Suprapubic skin (tissue), 4 donors: ENCODE results near the gene CD4. TPM values are rescaled to one million over a fixed set of nuclear protein-coding genes. Genes with fewer than 3 reads are reported as not detected.

Source experiments
- DNase-seq, 2 donors: peaks; one replicate each; pipeline ENCODE4 v3.0.0-alpha.2; 2019; ENCODE audit warnings: low spot score in 2 of 2
- H3K27ac ChIP-seq: fragments of 200-600 bp; sonication (generic); one replicate; pipeline ENCODE4 v1.5.1; 2019
- H3K27me3 ChIP-seq: fragments of 200-600 bp; sonication (generic); one replicate; pipeline ENCODE4 v1.5.1; 2019
- H3K36me3 ChIP-seq: fragments of 200-600 bp; sonication (generic); one replicate; pipeline ENCODE4 v1.5.1; 2019
- H3K4me1 ChIP-seq: fragments of 200-600 bp; sonication (generic); one replicate; pipeline ENCODE4 v1.5.1; 2019
- H3K4me3 ChIP-seq: fragments of 200-600 bp; sonication (generic); one replicate; pipeline ENCODE4 v1.5.1; 2019; ENCODE audit warnings: mild to moderate bottlenecking
- H3K9me3 ChIP-seq: fragments of 200-600 bp; sonication (generic); one replicate; pipeline ENCODE4 v1.5.1; 2019
- CTCF ChIP-seq, 2 donors: fragments of 200-600 bp in 1 of 2; fragments of 450-650 bp in 1 of 2; sonication (generic) in 1 of 2; IDR thresholded peaks; one replicate each; pipeline ENCODE4 v1.5.1; 2016 to 2019; ENCODE audit warnings: antibody characterized with exemption in 2 of 2, mild to moderate bottlenecking in 1 of 2, moderate library complexity in 1 of 2
- EP300 ChIP-seq: sonication (generic); formaldehyde crosslinking; IDR thresholded peaks from one replicate; pipeline ENCODE4 v1.6.1; 2017; ENCODE audit warnings: antibody characterized with exemption
- POLR2A ChIP-seq, 2 donors: fragments of 450-650 bp; IDR thresholded peaks; one replicate each; pipeline ENCODE4 v1.6.1; 2017; ENCODE audit warnings: antibody characterized with exemption in 2 of 2, mild to moderate bottlenecking in 2 of 2, moderate library complexity in 2 of 2
- POLR2AphosphoS5 ChIP-seq, 3 donors: sonication (generic); formaldehyde crosslinking; IDR thresholded peaks; one replicate each; pipeline ENCODE4 v1.6.1; 2017; ENCODE audit warnings: antibody characterized with exemption in 3 of 3
- WGBS: methylation state at CpG from one replicate; pipeline ENCODE4 v1.1.5; 2018; 5-methylcytosine and 5-hydroxymethylcytosine counted together
- total RNA-seq, 4 donors: library from RNA; depleted of rRNA; stranded (reverse); fragments of >200 nt; gene quantifications; one replicate each; pipeline ENCODE4 v1.1.0, GENCODE V29; 2016

The CD4 gene
- total RNA-seq, 4 donors from 2014 or later: 2.5 to 5.4 (median 3.9) TPM

- no peaks in the 10 kb centered on the region for H3K27me3 ChIP-seq
- no peak for DNase-seq
- H3K4me1 ChIP-seq: peaks cover 16% of the 10 kb centered on the region
- TF ChIP-seq EP300: no peak
- no peak for TF ChIP-seq CTCF (IDR thresholded peaks at IDR 0.05)
- TF ChIP-seq POLR2AphosphoS5 (IDR thresholded peaks at IDR 0.05): no peak
- no peak for TF ChIP-seq POLR2A (IDR thresholded peaks at IDR 0.05)
- no peak overlapping the region for H3K27ac ChIP-seq
- WGBS: 87% methylated on average over 8 of the region's 10 CpGs
- no peaks in the 10 kb centered on the region for H3K36me3 ChIP-seq
- no peak overlapping the region for H3K4me3 ChIP-seq
- no peaks in the 10 kb centered on the region for H3K9me3 ChIP-seq
Measured at GRCh38 chr12:6782850-6783566, 6.3 kb upstream of the CD4 start.

- no peak for DNase-seq
- H3K4me3 ChIP-seq: no peak overlapping the region
- peaks cover 7% of the 10 kb centered on the region for H3K4me1 ChIP-seq
- no peak overlapping the region for H3K27ac ChIP-seq
- H3K9me3 ChIP-seq: no peaks in the 10 kb centered on the region
- no peaks in the 10 kb centered on the region for H3K36me3 ChIP-seq
- H3K27me3 ChIP-seq: no peaks in the 10 kb centered on the region
- 90% methylated on average over 9 of the region's 9 CpGs for WGBS
- TF ChIP-seq POLR2AphosphoS5 (IDR thresholded peaks at IDR 0.05) (no peak), CTCF (IDR thresholded peaks at IDR 0.05) (no peak), EP300 (no peak), POLR2A (IDR thresholded peaks at IDR 0.05) (no peak)
Measured at GRCh38 chr12:6783828-6784227, 5.5 kb upstream of the CD4 start.

- Histone ChIP-seq H3K4me1 (peaks cover 3% of the 10 kb centered on the region), H3K27ac (no peak overlapping the region), H3K27me3 (no peaks in the 10 kb centered on the region), H3K36me3 (no peaks in the 10 kb centered on the region), H3K9me3 (no peaks in the 10 kb centered on the region), H3K4me3 (no peak overlapping the region)
- no peak for DNase-seq
- TF ChIP-seq CTCF (IDR thresholded peaks at IDR 0.05): no peak
- no peak for TF ChIP-seq POLR2A (IDR thresholded peaks at IDR 0.05)
- TF ChIP-seq EP300: no peak
- TF ChIP-seq POLR2AphosphoS5 (IDR thresholded peaks at IDR 0.05): no peak
- 82% methylated on average over 5 of the region's 5 CpGs for WGBS
Measured at GRCh38 chr12:6784296-6784695, 5.0 kb upstream of the CD4 start.

- H3K4me1 ChIP-seq: no peaks in the 10 kb centered on the region
- TF ChIP-seq CTCF (IDR thresholded peaks at IDR 0.05): no peak
- no peak for TF ChIP-seq POLR2A (IDR thresholded peaks at IDR 0.05)
- no peak for TF ChIP-seq EP300
- no peak for TF ChIP-seq POLR2AphosphoS5 (IDR thresholded peaks at IDR 0.05)
- 79% methylated on average over 5 of the region's 5 CpGs for WGBS
Measured at GRCh38 chr12:6784761-6785160, 4.6 kb upstream of the CD4 start.

GRCh38 chr12:6786416-6787094, 2.8 kb upstream of the CD4 start:
- no peak overlapping the region for H3K4me3 ChIP-seq
- TF ChIP-seq EP300 (no peak), POLR2A (IDR thresholded peaks at IDR 0.05) (no peak), POLR2AphosphoS5 (IDR thresholded peaks at IDR 0.05) (no peak), CTCF (IDR thresholded peaks at IDR 0.05) (no peak)
- no peak overlapping the region for H3K27ac ChIP-seq
- WGBS: 76% methylated on average over 9 of the region's 9 CpGs
- no peaks in the 10 kb centered on the region for H3K36me3 ChIP-seq
- no peaks in the 10 kb centered on the region for H3K27me3 ChIP-seq
- H3K4me1 ChIP-seq: no peaks in the 10 kb centered on the region
- H3K9me3 ChIP-seq: no peaks in the 10 kb centered on the region
- DNase-seq: no peak

More at GRCh38 chr12:6784761-6785160, 4.6 kb upstream of the CD4 start:
- Histone ChIP-seq H3K9me3 (no peaks in the 10 kb centered on the region), H3K36me3 (no peaks in the 10 kb centered on the region), H3K27ac (no peak overlapping the region), H3K4me3 (no peak overlapping the region), H3K27me3 (no peaks in the 10 kb centered on the region)
- no peak for DNase-seq
